ENCODE results near the gene LILRA2. TPM values are rescaled to one million over a fixed set of nuclear protein-coding genes. Genes with fewer than 3 reads are reported as not detected.

Gene LILRA2
- total and polyA plus RNA-seq, 2 of the 8 experiments (the other 6 are each of a cell fraction or from before 2014, with no cell fraction given): not detected

DNA sequence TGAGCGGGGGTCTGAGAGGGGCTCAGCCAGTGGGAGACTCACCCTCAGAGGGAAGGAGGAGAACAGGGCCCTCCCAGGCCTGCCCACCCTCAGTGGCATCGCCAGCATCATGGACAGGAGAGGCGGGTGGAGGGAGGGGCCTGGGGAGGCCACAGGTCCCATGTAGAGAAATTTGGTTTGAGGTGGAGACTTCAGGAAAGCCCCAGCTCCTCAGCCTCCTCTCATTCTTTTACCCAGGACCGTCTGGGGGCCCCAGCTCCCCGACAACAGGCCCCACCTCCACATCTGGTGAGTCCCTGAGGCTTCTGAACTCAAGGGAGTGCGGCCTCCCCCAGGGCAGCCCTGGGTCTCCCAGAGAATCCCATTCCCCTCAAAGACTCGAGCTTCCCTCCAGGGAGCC, 59.8 kb downstream of the LILRA2 start:
- H4K91ac ChIP-seq (replicated peaks; ENCODE audit: insufficient read length, low read length): no peak overlapping the region
- H2BK5ac ChIP-seq (ENCODE audit: low read depth, low read length): no peak overlapping the region
- H3K23ac ChIP-seq (ENCODE audit: insufficient read length): no peak overlapping the region
- H3K27ac ChIP-seq (ENCODE audit: low read depth, low read length): no peak overlapping the region
- no peak for DNase-seq (ENCODE audit: low read depth in 1 of 2, low spot score in 2 of 2)
- no peak overlapping the region for H2AK5ac ChIP-seq (ENCODE audit: low read depth, low read length)
- H3K9me3 ChIP-seq (ENCODE audit: insufficient read depth in 2 of 2, low read depth in 1 of 2, low read length in 1 of 2): peaks cover 39 to 95% of the 10 kb centered on the region in 2 experiments
- no peaks in the 10 kb centered on the region for H3K27me3 ChIP-seq (replicated peaks in 1 of 4; ENCODE audit: control insufficient read depth in 3 of 4, extremely low read depth in 1 of 4, insufficient read depth in 3 of 4, low read length in 3 of 4)
- H3K79me1 ChIP-seq (ENCODE audit: low read depth, low read length): no peaks in the 10 kb centered on the region
- H3K4me1 ChIP-seq (replicated peaks in 1 of 4; ENCODE audit: control insufficient read depth in 3 of 4, insufficient read depth in 4 of 4, low read length in 3 of 4): no peaks in the 10 kb centered on the region
- no peak overlapping the region for H3K4me2 ChIP-seq (ENCODE audit: insufficient read depth in 1 of 2, low read depth in 2 of 2, low read length in 2 of 2)
- H3K14ac ChIP-seq (ENCODE audit: insufficient read length): no peak overlapping the region
- no peak overlapping the region for H3K56ac ChIP-seq (replicated peaks; ENCODE audit: insufficient read length, low read depth, low read length)
- H3K23me2 ChIP-seq (ENCODE audit: low read depth, low read length): no peaks in the 10 kb centered on the region
- H2BK120ac ChIP-seq (replicated peaks; ENCODE audit: low read depth, low read length): no peak overlapping the region
- H3K4me3 ChIP-seq (ENCODE audit: extremely low read depth in 1 of 4, insufficient read depth in 2 of 4, low read depth in 3 of 4, low read length in 4 of 4): no peak overlapping the region
- H4K20me1 ChIP-seq (replicated peaks in 1 of 2; ENCODE audit: control insufficient read depth in 1 of 2, insufficient read depth in 2 of 2, low read length in 2 of 2): no peaks in the 10 kb centered on the region
- FAIRE-seq: no peak
- ChIA-PET POLR2A (ENCODE audit: partially characterized antibody) (no interaction called here), CTCF (ENCODE audit: partially characterized antibody) (interaction anchor here (0.6 kb wide), 1 partner anchor 367 kb away, joined by 3 read pairs; no protein-coding TSS in a partner anchor)
- H2BK15ac ChIP-seq (ENCODE audit: low read length): no peak overlapping the region
- no peak overlapping the region for H3K9ac ChIP-seq (replicated peaks in 1 of 4; ENCODE audit: extremely low read depth in 1 of 4, low read depth in 3 of 4, low read length in 3 of 4)
- no peak overlapping the region for H4K8ac ChIP-seq (ENCODE audit: extremely low read depth, insufficient read depth, low read length)
- H2AFZ ChIP-seq (ENCODE audit: low read length): no peak overlapping the region
- no peak overlapping the region for H3K4ac ChIP-seq (replicated peaks; ENCODE audit: insufficient read length, low read depth, low read length)
- 59% methylated on average over 4 of the region's 7 CpGs; no CpG with 5 or more reads in 1 of the 2 experiments for WGBS, 2 experiments (ENCODE audit: extremely low coverage in 1 of 2, insufficient coverage in 1 of 2, insufficient read length in 1 of 2, insufficient replicate concordance in 2 of 2, low coverage in 1 of 2, low lambda C conversion rate in 2 of 2, missing lambda C conversion rate in 1 of 2)
- H4K5ac ChIP-seq (ENCODE audit: insufficient read length, low read depth, low read length): no peak overlapping the region
- H3K36me3 ChIP-seq (ENCODE audit: control insufficient read depth in 2 of 4, insufficient read depth in 4 of 4, low read length in 3 of 4): no peaks in the 10 kb centered on the region
- H2BK12ac ChIP-seq (ENCODE audit: low read depth, low read length): no peak overlapping the region
- H2BK20ac ChIP-seq (ENCODE audit: low read length): no peak overlapping the region
- H3K18ac ChIP-seq (ENCODE audit: extremely low read depth, low read length): no peak overlapping the region
- H3K79me2 ChIP-seq (ENCODE audit: control insufficient read depth in 1 of 2, insufficient read depth in 2 of 2, low read length in 2 of 2): no peaks in the 10 kb centered on the region
- no peak for TF ChIP-seq JUND (IDR thresholded peaks at IDR 0.05; ENCODE audit: low read length)

Measured in H1 (cell line).